Muscle layer of duodenum (tissue), 2 donors: ENCODE results near the gene ITGA3.

Experiments used
- H3K27ac ChIP-seq: one replicate; pipeline ENCODE4 v1.7.0; 2013; ENCODE audit warnings: mild to moderate bottlenecking, low read length
- H3K27me3 ChIP-seq: one replicate; pipeline ENCODE4 v1.7.0; 2013; ENCODE audit warnings: low read depth, mild to moderate bottlenecking, control low read depth, low read length
- H3K36me3 ChIP-seq, 2 donors: one replicate each; pipeline ENCODE4 v1.7.0; 2013; ENCODE audit warnings: low read length in 2 of 2, control low read depth in 1 of 2, mild to moderate bottlenecking in 1 of 2; ENCODE audit not compliant: insufficient read depth in 2 of 2, control insufficient read depth in 1 of 2
- H3K4me1 ChIP-seq, 2 donors: one replicate each; pipeline ENCODE4 v1.7.0; 2013; ENCODE audit warnings: low read length in 2 of 2, mild to moderate bottlenecking in 2 of 2, control low read depth in 1 of 2, moderate library complexity in 1 of 2; ENCODE audit not compliant: insufficient read depth in 2 of 2, control insufficient read depth in 1 of 2
- H3K4me3 ChIP-seq, 2 donors: one replicate each; pipeline ENCODE4 v1.7.0; 2013; ENCODE audit warnings: low read length in 2 of 2, low read depth in 1 of 2, mild to moderate bottlenecking in 1 of 2
- H3K9me3 ChIP-seq, 2 donors: one replicate each; pipeline ENCODE4 v1.7.0; 2013; ENCODE audit warnings: low read length in 2 of 2, control low read depth in 1 of 2, mild to moderate bottlenecking in 1 of 2; ENCODE audit not compliant: control insufficient read depth in 1 of 2
- donor health status: healthy.

Gene ITGA3

DNA sequence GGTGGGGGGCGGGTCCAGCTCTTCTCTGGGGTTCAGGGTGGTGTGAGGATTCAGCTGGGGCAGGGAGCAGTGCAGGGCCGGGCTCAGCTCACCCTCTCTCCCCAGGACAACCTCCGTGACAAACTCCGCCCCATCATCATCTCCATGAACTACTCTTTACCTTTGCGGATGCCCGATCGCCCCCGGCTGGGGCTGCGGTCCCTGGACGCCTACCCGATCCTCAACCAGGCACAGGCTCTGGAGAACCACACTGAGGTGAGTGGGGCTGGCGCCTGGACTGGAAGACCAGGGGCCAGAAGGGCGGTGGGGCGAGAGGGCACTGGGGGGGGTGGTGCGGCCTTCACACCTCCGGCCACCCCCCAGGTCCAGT is 20.3 kb downstream of the ITGA3 start:
- Histone ChIP-seq H3K27me3 (no peaks in the 10 kb centered on the region), H3K36me3 (peaks cover 32 to 57% of the 10 kb centered on the region in 2 donors), H3K27ac (no peak overlapping the region), H3K4me1 (no peaks in the 10 kb centered on the region), H3K4me3 (no peak overlapping the region), H3K9me3 (no peaks in the 10 kb centered on the region)

DNA sequence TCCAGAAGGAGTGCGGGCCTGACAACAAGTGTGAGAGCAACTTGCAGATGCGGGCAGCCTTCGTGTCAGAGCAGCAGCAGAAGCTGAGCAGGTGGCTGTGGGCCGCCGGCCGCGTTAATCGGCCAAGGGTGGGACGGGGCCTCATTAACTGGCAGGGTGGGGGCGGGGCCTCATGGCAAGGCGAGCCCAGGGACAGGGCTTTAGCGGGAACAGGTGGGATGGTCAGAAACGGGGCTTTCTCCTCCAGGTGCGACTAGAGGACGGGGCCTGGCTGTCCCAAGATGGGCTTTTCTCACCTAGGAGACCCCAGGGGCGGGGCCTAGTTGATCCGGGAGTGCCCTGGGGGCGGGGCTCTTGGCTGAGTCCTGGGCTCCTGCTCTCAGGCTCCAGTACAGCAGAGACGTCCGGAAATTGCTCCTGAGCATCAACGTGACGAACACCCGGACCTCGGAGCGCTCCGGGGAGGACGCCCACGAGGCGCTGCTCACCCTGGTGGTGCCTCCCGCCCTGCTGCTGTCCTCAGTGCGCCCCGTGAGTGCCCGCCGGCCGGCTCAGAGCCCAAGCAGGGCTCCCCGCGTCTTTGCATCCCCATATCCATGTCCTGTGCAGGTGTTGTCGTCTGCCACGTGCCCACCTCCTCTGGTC is 20.8 kb downstream of the ITGA3 start:
- H3K27me3 ChIP-seq: no peaks in the 10 kb centered on the region
- no peak overlapping the region for H3K4me3 ChIP-seq
- H3K27ac ChIP-seq: no peak overlapping the region
- H3K4me1 ChIP-seq: no peaks in the 10 kb centered on the region
- H3K9me3 ChIP-seq: no peaks in the 10 kb centered on the region
- H3K36me3 ChIP-seq: peaks cover 29 to 57% of the 10 kb centered on the region in 2 donors

DNA sequence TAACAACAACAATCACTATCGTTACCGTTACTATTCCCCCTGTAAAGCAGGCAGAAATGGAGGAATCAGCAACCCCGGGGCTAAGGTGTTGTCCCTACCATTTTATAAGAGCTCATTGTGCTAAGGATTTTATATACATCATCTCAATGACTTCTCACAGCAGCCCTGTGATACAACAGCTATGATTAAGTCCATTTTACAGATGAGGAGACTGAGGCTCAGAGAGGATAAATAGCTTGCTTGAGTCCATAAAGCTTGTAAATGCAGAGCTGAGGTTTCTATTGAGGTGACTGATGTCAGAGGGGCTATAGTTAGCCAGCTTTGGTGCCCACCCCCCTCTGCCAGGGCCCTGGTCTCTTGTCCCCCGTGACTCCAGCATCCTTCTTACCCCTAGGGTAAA is 22.5 kb downstream of the ITGA3 start:
- Histone ChIP-seq H3K9me3 (no peaks in the 10 kb centered on the region), H3K27me3 (no peaks in the 10 kb centered on the region), H3K4me3 (no peak overlapping the region), H3K27ac (no peak overlapping the region), H3K36me3 (peaks cover 32 to 53% of the 10 kb centered on the region in 2 donors), H3K4me1 (no peaks in the 10 kb centered on the region)

DNA sequence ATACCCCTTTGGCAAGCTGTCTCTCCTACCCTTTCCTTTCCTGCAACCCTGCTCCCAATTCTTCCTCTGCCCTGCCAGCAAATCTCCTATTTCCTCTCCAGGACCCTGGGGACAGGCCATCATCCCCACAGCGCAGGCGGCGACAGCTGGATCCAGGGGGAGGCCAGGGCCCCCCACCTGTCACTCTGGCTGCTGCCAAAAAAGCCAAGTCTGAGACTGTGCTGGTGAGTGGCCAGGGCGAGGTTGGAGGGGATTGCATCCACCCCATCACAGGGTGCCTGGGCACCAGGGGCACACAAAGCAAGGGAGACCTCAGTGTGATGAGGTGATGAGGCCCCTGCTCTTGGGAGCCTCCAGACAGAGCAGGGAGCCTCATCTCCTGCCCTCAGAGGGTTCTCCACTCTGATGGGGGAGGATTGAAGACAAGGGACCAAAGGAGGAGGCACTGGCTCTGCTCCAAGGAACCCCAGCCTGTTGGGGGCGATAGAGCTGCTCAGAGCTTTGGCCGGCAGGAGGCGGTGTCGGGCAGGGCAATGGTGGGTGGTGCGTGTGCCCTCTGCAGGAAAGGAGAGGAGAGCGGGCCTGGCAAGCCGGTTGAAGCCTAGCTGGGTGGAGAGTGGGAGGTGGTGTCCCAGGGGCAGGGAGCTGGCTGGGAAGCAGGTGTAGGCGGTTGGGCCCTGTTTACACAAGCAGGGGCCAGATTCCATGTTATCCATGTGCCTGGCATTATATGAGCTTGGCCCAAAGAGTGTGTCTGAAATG is 23.6 kb downstream of the ITGA3 start:
- H3K4me1 ChIP-seq: no peaks in the 10 kb centered on the region
- no peak overlapping the region for H3K4me3 ChIP-seq
- H3K9me3 ChIP-seq: no peaks in the 10 kb centered on the region
- H3K27me3 ChIP-seq: no peaks in the 10 kb centered on the region
- H3K27ac ChIP-seq: no peak overlapping the region
- peaks cover 32 to 48% of the 10 kb centered on the region in 2 donors for H3K36me3 ChIP-seq

DNA sequence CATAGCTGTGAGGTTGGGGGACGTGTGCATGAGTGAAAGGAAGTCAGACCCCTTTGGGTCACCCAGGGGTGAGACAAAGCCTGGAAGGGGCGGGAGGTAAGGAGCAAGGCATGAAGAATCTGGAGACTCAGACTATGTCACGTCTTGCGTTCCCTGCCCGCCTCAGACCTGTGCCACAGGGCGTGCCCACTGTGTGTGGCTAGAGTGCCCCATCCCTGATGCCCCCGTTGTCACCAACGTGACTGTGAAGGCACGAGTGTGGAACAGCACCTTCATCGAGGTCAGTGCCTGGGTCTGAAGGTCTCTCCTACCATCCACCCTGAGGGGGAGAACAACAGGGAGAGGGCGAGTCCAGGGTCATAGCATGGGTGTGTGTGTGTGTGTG is 24.2 kb downstream of the ITGA3 start:
- Histone ChIP-seq H3K9me3 (no peaks in the 10 kb centered on the region), H3K27ac (no peak overlapping the region), H3K4me3 (no peak overlapping the region), H3K4me1 (no peaks in the 10 kb centered on the region), H3K27me3 (no peaks in the 10 kb centered on the region), H3K36me3 (peaks cover 28 to 48% of the 10 kb centered on the region in 2 donors)

DNA sequence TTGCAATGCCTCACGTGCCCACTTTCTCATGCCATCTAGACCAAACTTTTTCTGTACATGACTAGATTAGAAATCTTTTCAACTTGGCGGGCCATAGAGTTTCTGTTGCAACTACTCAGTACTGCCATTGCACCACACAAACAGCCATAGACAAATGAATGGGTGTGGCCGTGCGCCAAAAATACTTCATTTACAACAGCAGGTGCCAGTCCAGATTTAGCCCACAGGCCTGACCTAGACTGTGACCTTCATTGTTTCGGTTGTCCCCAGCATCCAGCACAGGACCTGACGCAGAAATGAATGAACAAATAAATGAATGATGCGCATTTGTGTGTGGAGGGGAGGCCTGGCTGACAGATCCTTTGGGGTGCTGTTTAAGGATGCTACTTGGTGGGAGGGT is 24.9 kb downstream of the ITGA3 start:
- no peaks in the 10 kb centered on the region for H3K9me3 ChIP-seq
- H3K4me1 ChIP-seq: no peaks in the 10 kb centered on the region
- no peak overlapping the region for H3K4me3 ChIP-seq
- peaks cover 28 to 43% of the 10 kb centered on the region in 2 donors for H3K36me3 ChIP-seq
- no peaks in the 10 kb centered on the region for H3K27me3 ChIP-seq
- H3K27ac ChIP-seq: no peak overlapping the region

DNA sequence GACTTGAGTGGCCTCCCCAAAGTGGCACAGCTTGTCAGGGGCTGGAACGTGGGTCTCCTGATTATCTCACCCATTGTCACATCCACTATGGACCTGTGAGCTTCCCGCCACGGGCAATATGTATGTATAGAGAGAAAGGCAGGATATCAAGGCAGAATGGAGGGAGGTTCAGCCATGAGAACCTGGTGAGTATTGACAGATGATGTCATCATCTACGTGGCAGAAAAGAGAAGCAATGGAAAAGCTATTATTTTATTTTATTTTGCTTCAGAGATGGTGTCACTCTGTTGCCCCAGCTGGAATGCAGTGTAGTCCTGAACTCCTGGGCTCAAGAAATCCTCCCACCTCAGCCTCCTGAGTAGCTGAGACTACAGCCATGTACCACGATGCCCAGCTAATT is 25.8 kb downstream of the ITGA3 start:
- Histone ChIP-seq H3K4me1 (no peaks in the 10 kb centered on the region), H3K27ac (no peak overlapping the region), H3K9me3 (no peaks in the 10 kb centered on the region), H3K4me3 (no peak overlapping the region), H3K36me3 (peaks cover 28 to 41% of the 10 kb centered on the region in 2 donors), H3K27me3 (no peaks in the 10 kb centered on the region)

DNA sequence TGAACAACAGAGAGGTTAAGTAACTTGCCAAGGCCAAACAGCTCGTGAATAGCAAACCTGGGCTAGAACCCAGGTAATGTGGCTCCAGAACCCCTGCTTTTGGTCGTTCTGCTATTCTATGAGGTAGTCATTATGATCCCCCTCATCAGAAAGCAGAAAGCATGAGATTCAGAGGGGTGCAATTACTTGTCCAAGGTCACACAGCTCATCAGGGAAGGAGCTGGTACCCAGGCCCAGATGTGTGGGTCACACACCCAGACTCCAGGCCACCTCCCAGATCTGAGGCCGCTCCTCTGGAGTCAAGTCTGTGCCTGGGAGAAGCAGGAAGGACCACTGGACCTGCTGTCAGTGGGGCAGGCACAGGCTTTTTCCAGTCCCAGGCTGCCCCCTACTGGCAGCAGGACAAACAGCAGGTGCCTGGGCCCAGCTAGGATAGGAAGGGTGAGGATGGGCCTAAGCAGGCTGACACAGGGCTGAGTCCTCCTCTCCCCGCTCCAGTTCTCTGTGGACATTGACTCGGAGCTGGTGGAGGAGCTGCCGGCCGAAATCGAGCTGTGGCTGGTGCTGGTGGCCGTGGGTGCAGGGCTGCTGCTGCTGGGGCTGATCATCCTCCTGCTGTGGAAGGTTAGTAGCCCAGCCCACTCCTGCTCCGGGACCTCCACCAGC is 31.5 kb downstream of the ITGA3 start:
- Histone ChIP-seq H3K36me3 (peaks cover 0 to 3% of the 10 kb centered on the region in 2 donors), H3K4me3 (no peak overlapping the region), H3K4me1 (no peaks in the 10 kb centered on the region), H3K9me3 (no peaks in the 10 kb centered on the region), H3K27me3 (no peaks in the 10 kb centered on the region), H3K27ac (no peak overlapping the region)

DNA sequence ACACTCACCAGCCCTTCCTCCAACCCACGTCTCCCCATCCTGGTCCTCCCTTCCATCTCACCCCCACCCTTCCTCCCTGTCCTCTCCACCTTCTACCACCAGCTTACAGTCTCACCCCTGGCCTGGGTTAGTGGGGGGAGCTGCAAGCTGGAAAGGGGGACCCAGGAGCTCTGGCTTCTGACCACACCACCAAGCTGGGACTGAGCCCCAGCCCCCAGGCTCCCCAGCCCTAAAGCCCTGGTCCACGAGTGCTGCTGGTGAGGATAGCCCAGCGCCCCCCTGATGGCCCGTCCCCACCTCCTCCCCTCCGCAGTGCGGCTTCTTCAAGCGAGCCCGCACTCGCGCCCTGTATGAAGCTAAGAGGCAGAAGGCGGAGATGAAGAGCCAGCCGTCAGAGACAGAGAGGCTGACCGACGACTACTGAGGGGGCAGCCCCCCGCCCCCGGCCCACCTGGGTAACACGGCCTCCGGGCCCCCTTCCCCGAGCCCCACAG is 32.0 kb downstream of the ITGA3 start:
- H3K27ac ChIP-seq: no peak overlapping the region
- H3K9me3 ChIP-seq: no peaks in the 10 kb centered on the region
- H3K36me3 ChIP-seq: no peaks in the 10 kb centered on the region
- H3K4me3 ChIP-seq: no peak overlapping the region
- no peaks in the 10 kb centered on the region for H3K4me1 ChIP-seq
- no peaks in the 10 kb centered on the region for H3K27me3 ChIP-seq

DNA sequence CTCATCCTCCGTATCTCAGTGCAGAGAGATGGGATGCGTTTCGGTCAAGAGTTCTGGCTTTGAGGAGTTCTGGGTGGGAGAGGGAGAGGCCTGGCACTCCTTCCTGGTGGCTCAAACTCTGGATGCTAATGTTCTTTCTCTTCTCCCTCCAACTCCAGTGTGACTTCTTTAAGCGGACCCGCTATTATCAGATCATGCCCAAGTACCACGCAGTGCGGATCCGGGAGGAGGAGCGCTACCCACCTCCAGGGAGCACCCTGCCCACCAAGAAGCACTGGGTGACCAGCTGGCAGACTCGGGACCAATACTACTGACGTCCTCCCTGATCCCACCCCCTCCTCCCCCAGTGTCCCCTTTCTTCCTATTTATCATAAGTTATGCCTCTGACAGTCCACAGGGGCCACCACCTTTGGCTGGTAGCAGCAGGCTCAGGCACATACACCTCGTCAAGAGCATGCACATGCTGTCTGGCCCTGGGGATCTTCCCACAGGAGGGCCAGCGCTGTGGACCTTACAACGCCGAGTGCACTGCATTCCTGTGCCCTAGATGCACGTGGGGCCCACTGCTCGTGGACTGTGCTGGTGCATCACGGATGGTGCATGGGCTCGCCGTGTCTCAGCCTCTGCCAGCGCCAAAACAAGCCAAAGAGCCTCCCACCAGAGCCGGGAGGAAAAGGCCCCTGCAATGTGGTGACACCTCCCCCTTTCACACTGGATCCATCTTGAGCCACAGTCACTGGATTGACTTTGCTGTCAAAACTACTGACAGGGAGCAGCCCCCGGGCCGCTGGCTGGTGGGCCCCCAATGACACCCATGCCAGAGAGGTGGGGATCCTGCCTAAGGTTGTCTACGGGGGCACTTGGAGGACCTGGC is 33.3 kb downstream of the ITGA3 start:
- Histone ChIP-seq H3K27me3 (no peaks in the 10 kb centered on the region), H3K4me3 (no peak overlapping the region), H3K27ac (no peak overlapping the region), H3K36me3 (no peaks in the 10 kb centered on the region), H3K9me3 (no peaks in the 10 kb centered on the region), H3K4me1 (no peaks in the 10 kb centered on the region)

DNA sequence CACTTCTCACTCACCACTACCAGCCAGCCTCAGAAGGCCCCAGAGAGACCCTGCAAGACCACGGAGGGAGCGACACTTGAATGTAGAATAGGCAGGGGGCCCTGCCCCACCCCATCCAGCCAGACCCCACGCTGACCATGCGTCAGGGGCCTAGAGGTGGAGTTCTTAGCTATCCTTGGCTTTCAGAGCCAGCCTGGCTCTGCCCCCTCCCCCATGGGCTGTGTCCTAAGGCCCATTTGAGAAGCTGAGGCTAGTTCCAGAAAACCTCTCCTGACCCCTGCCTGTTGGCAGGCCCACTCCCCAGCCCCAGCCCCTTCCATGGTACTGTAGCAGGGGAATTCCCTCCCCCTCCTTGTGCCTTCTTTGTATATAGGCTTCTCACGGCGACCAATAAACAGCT is 34.2 kb downstream of the ITGA3 start:
- no peak overlapping the region for H3K27ac ChIP-seq
- no peaks in the 10 kb centered on the region for H3K9me3 ChIP-seq
- no peaks in the 10 kb centered on the region for H3K4me1 ChIP-seq
- no peaks in the 10 kb centered on the region for H3K27me3 ChIP-seq
- no peak overlapping the region for H3K4me3 ChIP-seq
- H3K36me3 ChIP-seq: no peaks in the 10 kb centered on the region
